Chondrocyte (in vitro differentiated cells): ENCODE measurements around the gene PYROXD2. TPM values are rescaled to one million over a fixed set of nuclear protein-coding genes. Genes with fewer than 3 reads are reported as not detected.

Experiments used
- DNase-seq: peaks from one replicate; pipeline ENCODE4 v3.0.0; 2021; ENCODE audit warnings: mixed read lengths, low spot score
- H3K27ac Mint-ChIP-seq: one replicate; pipeline ENCODE4 v1.8.0; 2021; ENCODE audit warnings: mild to moderate bottlenecking, moderate library complexity, mixed read lengths; ENCODE audit not compliant: unreplicated experiment
- H3K27me3 Mint-ChIP-seq: 2 replicates; pipeline ENCODE4 v1.8.0; 2021; ENCODE audit warnings: low read depth, mixed read lengths
- H3K36me3 Mint-ChIP-seq: 2 replicates; pipeline ENCODE4 v1.8.0; 2021; ENCODE audit warnings: low read depth, mixed read lengths
- H3K4me1 Mint-ChIP-seq: 2 replicates; pipeline ENCODE4 v1.8.0; 2021; ENCODE audit warnings: low read depth, mild to moderate bottlenecking, mixed read lengths
- H3K4me3 Mint-ChIP-seq: one replicate; pipeline ENCODE4 v1.8.0; 2021; ENCODE audit warnings: mild to moderate bottlenecking, moderate library complexity, mixed read lengths; ENCODE audit not compliant: unreplicated experiment
- H3K9me3 Mint-ChIP-seq: 2 replicates; pipeline ENCODE4 v1.8.0; 2021; ENCODE audit warnings: low read depth, mixed read lengths
- total RNA-seq: library from RNA; stranded (reverse); gene quantifications from 3 replicates; pipeline ENCODE4 v1.2.1, GENCODE V29; 2021
- TF ChIP-seq, protein P1 (sequence below): fragments of 200-600 bp; sonication (generic); IDR thresholded peaks from 2 replicates; pipeline ENCODE4 v1.5.0; 2021; ENCODE audit warnings: antibody characterized with exemption, mild to moderate bottlenecking, moderate library complexity

Gene PYROXD2
- total RNA-seq, 1 donor from 2014 or later = 5.6 TPM

DNA sequence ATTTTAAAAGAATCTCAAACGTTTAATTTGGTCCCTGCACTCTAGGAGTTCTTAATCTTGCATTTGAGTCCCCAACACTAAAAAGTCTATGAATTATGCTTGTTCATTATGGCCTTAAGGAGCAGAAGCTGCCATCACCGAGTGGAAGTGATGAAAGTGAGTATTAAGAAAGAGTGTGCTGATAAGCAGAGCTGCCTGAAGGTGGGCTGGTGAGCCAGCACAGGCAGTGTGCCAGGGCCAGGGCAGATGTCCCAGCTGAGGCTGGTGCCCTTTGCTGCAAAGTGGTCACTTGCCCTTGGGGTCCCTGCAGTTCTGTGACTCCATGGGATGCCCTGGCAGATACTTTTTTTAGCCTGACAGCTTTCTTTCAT lies 74.1 kb downstream of the PYROXD2 start:
- TF ChIP-seq, protein P1, sequence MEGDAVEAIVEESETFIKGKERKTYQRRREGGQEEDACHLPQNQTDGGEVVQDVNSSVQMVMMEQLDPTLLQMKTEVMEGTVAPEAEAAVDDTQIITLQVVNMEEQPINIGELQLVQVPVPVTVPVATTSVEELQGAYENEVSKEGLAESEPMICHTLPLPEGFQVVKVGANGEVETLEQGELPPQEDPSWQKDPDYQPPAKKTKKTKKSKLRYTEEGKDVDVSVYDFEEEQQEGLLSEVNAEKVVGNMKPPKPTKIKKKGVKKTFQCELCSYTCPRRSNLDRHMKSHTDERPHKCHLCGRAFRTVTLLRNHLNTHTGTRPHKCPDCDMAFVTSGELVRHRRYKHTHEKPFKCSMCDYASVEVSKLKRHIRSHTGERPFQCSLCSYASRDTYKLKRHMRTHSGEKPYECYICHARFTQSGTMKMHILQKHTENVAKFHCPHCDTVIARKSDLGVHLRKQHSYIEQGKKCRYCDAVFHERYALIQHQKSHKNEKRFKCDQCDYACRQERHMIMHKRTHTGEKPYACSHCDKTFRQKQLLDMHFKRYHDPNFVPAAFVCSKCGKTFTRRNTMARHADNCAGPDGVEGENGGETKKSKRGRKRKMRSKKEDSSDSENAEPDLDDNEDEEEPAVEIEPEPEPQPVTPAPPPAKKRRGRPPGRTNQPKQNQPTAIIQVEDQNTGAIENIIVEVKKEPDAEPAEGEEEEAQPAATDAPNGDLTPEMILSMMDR = no peak
- Mint-ChIP-seq H3K4me3 (no peak overlapping the region), H3K4me1 (peaks cover 30% of the 10 kb centered on the region), H3K9me3 (no peaks in the 10 kb centered on the region), H3K36me3 (no peaks in the 10 kb centered on the region), H3K27me3 (no peaks in the 10 kb centered on the region), H3K27ac (no peak overlapping the region)
- no peak for DNase-seq

DNA sequence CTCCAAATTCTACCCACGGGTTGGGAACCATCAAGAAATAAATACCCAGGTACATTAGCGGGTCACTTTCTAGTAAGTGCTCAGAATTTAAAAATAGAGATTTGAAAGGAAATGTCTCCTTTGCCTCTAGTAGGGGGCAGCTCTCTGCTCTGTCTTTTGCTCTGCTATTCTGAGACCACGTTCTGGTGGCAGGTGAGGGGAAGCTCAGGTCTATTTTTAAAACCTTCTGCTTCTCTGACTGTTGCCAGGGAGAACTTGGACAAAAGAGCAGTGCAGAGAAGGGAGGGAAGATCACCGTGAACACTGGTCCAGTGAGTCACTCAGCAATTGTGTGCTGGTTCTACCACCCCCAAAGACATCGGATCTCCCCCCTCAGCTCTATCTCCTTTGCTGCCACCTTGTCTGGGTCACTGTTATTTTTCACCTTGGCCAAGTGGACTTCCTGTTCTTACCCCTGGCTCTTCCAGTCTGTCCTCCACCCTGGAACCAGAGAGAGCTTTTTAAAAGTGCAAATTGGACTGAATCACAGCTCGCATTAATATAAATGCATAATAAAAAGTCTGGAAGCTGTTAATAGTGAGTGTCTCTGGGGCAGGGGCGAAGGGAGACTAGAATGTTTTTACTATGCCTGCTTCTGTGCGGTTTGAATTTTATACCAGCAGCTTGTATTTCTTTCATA lies 74.6 kb downstream of the PYROXD2 start:
- H3K27me3 Mint-ChIP-seq = no peaks in the 10 kb centered on the region
- TF ChIP-seq, protein P1 = no peak
- no peak for DNase-seq
- no peaks in the 10 kb centered on the region for H3K9me3 Mint-ChIP-seq
- H3K4me3 Mint-ChIP-seq = no peak overlapping the region
- no peak overlapping the region for H3K27ac Mint-ChIP-seq
- H3K4me1 Mint-ChIP-seq = peaks cover 30% of the 10 kb centered on the region
- no peaks in the 10 kb centered on the region for H3K36me3 Mint-ChIP-seq

DNA sequence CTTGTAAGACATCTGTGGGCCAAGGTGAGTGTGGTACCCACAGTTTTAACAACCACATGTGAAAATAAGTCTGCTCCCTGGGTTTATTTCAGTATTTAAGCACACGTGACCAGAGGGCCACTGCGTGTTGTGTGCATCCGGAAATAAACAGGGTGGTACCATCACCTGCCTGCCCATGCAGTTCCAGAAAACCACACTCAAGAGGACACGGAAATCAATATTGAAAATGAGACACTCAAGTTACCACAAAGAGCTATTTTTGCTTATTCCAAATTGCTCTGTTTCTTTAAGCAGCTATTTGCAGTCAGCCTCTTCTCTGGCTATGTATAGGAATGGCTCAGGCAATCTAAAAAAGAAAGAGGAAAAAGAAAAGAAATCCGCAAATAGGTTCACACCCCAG lies 75.2 kb downstream of the PYROXD2 start:
- Mint-ChIP-seq H3K36me3 (no peaks in the 10 kb centered on the region), H3K27ac (no peak overlapping the region), H3K9me3 (no peaks in the 10 kb centered on the region), H3K4me1 (peaks cover 30% of the 10 kb centered on the region), H3K27me3 (no peaks in the 10 kb centered on the region), H3K4me3 (no peak overlapping the region)
- TF ChIP-seq, protein P1 = no peak
- DNase-seq = no peak

DNA sequence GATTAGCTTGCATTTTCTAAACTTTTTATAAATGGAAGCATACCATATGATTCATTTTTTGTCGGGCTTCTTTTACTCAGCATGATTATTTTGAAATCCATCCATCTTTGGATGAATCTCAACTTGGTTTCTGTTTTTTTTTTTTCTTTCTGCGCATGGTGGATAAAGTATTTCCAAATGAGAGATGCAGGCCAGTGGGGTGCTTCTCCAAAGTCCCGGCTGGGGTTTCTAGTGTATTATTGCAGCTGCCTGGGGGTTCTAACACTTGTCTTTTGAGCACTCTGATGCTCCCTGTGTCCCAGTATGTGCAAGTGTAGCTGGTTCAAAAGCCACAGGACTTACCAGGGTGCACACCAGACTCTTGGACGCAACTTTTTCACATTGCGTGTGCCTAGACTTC lies 76.1 kb downstream of the PYROXD2 start:
- Mint-ChIP-seq H3K27ac (no peak overlapping the region), H3K4me1 (peaks cover 26% of the 10 kb centered on the region), H3K4me3 (no peak overlapping the region), H3K36me3 (no peaks in the 10 kb centered on the region), H3K9me3 (no peaks in the 10 kb centered on the region), H3K27me3 (no peaks in the 10 kb centered on the region)
- no peak for DNase-seq
- TF ChIP-seq, protein P1 = no peak

DNA sequence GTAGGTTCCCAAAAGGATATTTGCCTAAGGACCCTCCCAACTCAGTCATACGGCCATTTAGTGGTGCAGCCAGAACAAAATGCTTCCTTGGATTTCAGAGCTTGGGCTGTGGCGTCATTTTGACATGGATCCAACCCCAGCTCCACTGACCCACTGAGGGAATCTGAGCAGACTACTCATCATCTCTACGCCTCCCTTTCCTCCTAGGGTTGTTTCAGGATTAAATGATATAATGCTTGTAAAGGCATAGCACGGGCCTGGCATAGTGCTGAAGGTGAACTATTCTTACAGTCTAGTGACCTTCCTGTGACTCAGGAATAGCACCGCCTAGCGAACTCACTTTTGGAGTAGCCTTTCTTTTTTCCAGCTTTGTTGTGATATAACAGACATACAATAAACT lies 76.7 kb downstream of the PYROXD2 start:
- H3K4me3 Mint-ChIP-seq = no peak overlapping the region
- no peaks in the 10 kb centered on the region for H3K27me3 Mint-ChIP-seq
- H3K4me1 Mint-ChIP-seq = peaks cover 26% of the 10 kb centered on the region
- TF ChIP-seq, protein P1 = no peak
- DNase-seq = no peak
- H3K27ac Mint-ChIP-seq = no peak overlapping the region
- no peaks in the 10 kb centered on the region for H3K36me3 Mint-ChIP-seq
- no peaks in the 10 kb centered on the region for H3K9me3 Mint-ChIP-seq
